Heart right ventricle (tissue), 16 donors: ENCODE measurements around the gene LYPLAL1. TPM values are rescaled to one million over a fixed set of nuclear protein-coding genes. Genes with fewer than 3 reads are reported as not detected.

ENCODE experiments used
- ATAC-seq, 8 donors: fragments of 200-7000 bp; cut with Tn5 transposase; one replicate each; pipeline ENCODE4 v1.9.1; 2020; ENCODE audit warnings: mild to moderate bottlenecking in 8 of 8, moderate library complexity in 8 of 8, moderate number of reproducible peaks in 1 of 8
- DNase-seq, 2 donors: peaks; one replicate each; pipeline ENCODE4 v3.0.0-alpha.2; 2020
- H3K27ac ChIP-seq, 10 donors: fragments of 200-600 bp; sonication (generic) in 2 of 10; one replicate each; pipeline versions ENCODE4 v1.5.0 to v1.8.0; 2020 to 2022; ENCODE audit warnings: mild to moderate bottlenecking in 3 of 10
- H3K27me3 ChIP-seq, 7 donors: fragments of 200-600 bp; one replicate each; pipeline ENCODE4 v1.8.0; 2021 to 2022; ENCODE audit warnings: mild to moderate bottlenecking in 2 of 7
- H3K36me3 ChIP-seq, 9 donors: fragments of 200-600 bp; sonication (generic) in 1 of 9; one replicate each; pipeline versions ENCODE4 v1.5.0 to v1.8.0; 2020 to 2022; ENCODE audit warnings: mild to moderate bottlenecking in 2 of 9
- H3K4me1 ChIP-seq, 9 donors: fragments of 200-600 bp; sonication (generic) in 1 of 9; one replicate each; pipeline versions ENCODE4 v1.5.0 to v1.8.0; 2020 to 2022; ENCODE audit warnings: mild to moderate bottlenecking in 4 of 9
- H3K4me3 ChIP-seq, 10 donors: fragments of 200-600 bp; sonication (generic) in 2 of 10; one replicate each; pipeline versions ENCODE4 v1.5.0 to v1.8.0; 2020 to 2022; ENCODE audit warnings: mild to moderate bottlenecking in 7 of 10, moderate library complexity in 2 of 10
- H3K9me3 ChIP-seq, 11 donors: fragments of 200-600 bp in 10 of 11; sonication (generic) in 2 of 11; one replicate each; pipeline versions ENCODE4 v1.5.0 to v1.8.0; 2013 to 2022; ENCODE audit warnings: mild to moderate bottlenecking in 2 of 11, control low read depth in 1 of 11, moderate library complexity in 1 of 11
- WGBS, 2 donors: extraction: QIAGEN DNeasy Blood & Tissue Kit; methylation state at CpG; one replicate each; pipeline ENCODE4 v1.1.7; 2013; ENCODE audit warnings: inconsistent platforms in 1 of 2; 5-methylcytosine and 5-hydroxymethylcytosine counted together
- intact Hi-C, 10 donors: fragments of 100-400 bp; cut with DNase I; formaldehyde crosslinking; loops; one replicate each; pipeline versions ENCODE4 v1.11.1 to v1.14.2; 2022
- polyA plus RNA-seq, 2 donors: library from polyadenylated mRNA; stranded (reverse); fragments of 200-250 nt; gene quantifications; one replicate each; pipeline ENCODE4 v1.2.3, GENCODE V29; 2013
- total RNA-seq, 10 donors: library from RNA; stranded (reverse); fragmentation: NEBNext Ultra II Directional in 3 of 10; extraction: Animal tissue kit (Norgen Biotek cat#: 25700) in 3 of 10; gene quantifications; one replicate each; pipeline versions ENCODE4 v1.2.1 to v1.2.4, GENCODE V29; 2021 to 2023
- TF ChIP-seq, protein P1 (sequence below), 9 donors: fragments of 200-600 bp; sonication (generic) in 2 of 9; IDR thresholded peaks; one replicate each; pipeline versions ENCODE4 v1.5.0 to v1.8.0; 2021 to 2022; ENCODE audit warnings: antibody characterized with exemption in 9 of 9, mild to moderate bottlenecking in 5 of 9, moderate library complexity in 1 of 9
- donor health status: Arrhythmogenic right ventricular cardiomyopathy.
- donor health status: ischemic (EF 13 %, LVEDD 7.1; RV severe dilation, severe dysfunction).
- donor health status: healthy with polysubstance abuse.
- donor health status: DM: no; HTN: yes; CAD: no.
- donor health status: DM: no; HTN: no; CAD: no.
- donor health status: ischemic (EF 25% LVEDD 6.9; RV normal size, moderate dysfunction).
- donor health status: ischemic (EF 25% LVEDD 5.7; RV mildly dilated, moderate dysfunction).
- donor health status: healthy.
- donor health status: DM: yes; HTN: yes; CAD: no.
- donor health status: Ischemic cardiomyopathy.
- donor health status: ischemic (EF 35%, LVEDD 5.7; RV mildly dilated, moderate dysfunction).
- donor health status: nonischemic (EF 11% LVEDD 7.7; RV severe dilation, severe dysfunction).
- donor health status: DM: yes; HTN: yes; CAD: no.
- donor health status: PGD.
- donor health status: ischemic (EF 29% LVEDD 5.4; RV normal size, mild dysfunction).
- donor health status: nonischemic (EF 23%, LVEDD 6.1; RV moderate dilation, normal function).

The LYPLAL1 gene
- total and polyA plus RNA-seq, 12 donors: 22.2 to 186 (median 109) TPM

DNA sequence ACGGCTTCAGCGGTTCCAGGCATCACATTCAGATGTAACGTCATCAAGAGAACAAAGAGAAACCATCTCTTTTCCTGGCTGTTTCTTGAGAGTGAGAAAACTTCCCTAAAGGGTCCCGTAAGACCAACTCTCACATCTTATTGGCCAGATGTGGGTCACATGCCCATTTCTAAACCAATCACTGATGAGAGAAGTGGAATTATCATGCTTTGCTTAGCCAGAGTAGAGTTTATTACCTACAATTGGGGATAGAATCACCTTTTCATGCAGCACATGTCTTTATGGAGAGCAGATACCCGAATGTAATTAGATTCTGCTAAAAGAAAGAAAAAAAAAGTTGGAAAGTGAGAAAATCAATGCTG is 54.4 kb downstream of the LYPLAL1 start:
- H3K9me3 ChIP-seq: no peaks in the 10 kb centered on the region
- no peak for ATAC-seq
- H3K27ac ChIP-seq: no peak overlapping the region
- H3K27me3 ChIP-seq: no peaks in the 10 kb centered on the region
- intact Hi-C loops: no loop called here
- TF ChIP-seq, protein P1, sequence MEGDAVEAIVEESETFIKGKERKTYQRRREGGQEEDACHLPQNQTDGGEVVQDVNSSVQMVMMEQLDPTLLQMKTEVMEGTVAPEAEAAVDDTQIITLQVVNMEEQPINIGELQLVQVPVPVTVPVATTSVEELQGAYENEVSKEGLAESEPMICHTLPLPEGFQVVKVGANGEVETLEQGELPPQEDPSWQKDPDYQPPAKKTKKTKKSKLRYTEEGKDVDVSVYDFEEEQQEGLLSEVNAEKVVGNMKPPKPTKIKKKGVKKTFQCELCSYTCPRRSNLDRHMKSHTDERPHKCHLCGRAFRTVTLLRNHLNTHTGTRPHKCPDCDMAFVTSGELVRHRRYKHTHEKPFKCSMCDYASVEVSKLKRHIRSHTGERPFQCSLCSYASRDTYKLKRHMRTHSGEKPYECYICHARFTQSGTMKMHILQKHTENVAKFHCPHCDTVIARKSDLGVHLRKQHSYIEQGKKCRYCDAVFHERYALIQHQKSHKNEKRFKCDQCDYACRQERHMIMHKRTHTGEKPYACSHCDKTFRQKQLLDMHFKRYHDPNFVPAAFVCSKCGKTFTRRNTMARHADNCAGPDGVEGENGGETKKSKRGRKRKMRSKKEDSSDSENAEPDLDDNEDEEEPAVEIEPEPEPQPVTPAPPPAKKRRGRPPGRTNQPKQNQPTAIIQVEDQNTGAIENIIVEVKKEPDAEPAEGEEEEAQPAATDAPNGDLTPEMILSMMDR (IDR thresholded peaks at IDR 0.05): no peak
- H3K36me3 ChIP-seq: peaks cover 0 to 22% (median 0%) of the 10 kb centered on the region in 9 donors
- WGBS, 2 donors: 95 to 97% methylated on average over 5 of the region's 5 CpGs
- no peak overlapping the region for H3K4me3 ChIP-seq
- no peak for DNase-seq
- H3K4me1 ChIP-seq: peaks cover 0 to 5% (median 0%) of the 10 kb centered on the region in 9 donors

- Histone ChIP-seq H3K27me3 (no peaks in the 10 kb centered on the region), H3K36me3 (peaks cover 0 to 20% (median 0%) of the 10 kb centered on the region in 9 donors), H3K4me3 (no peak overlapping the region), H3K27ac (no peak overlapping the region), H3K4me1 (no peaks in the 10 kb centered on the region), H3K9me3 (no peaks in the 10 kb centered on the region)
- DNase-seq (no peak), ATAC-seq (no peak)
- intact Hi-C loops: no loop called here
- WGBS, 2 donors: 89 to 91% methylated on average over 2 of the region's 2 CpGs
- TF ChIP-seq, protein P1 (IDR thresholded peaks at IDR 0.05): no peak
Observed at GRCh38 chr1:219232890-219233289, 59.2 kb downstream of the LYPLAL1 start.

GRCh38 chr1:219235903-219236481 is 62.3 kb downstream of the LYPLAL1 start:
- Histone ChIP-seq H3K9me3 (no peaks in the 10 kb centered on the region), H3K27ac (no peak overlapping the region), H3K4me1 (no peaks in the 10 kb centered on the region), H3K4me3 (no peak overlapping the region), H3K36me3 (peaks cover 0 to under 1% (median 0%) of the 10 kb centered on the region in 9 donors), H3K27me3 (no peaks in the 10 kb centered on the region)
- ATAC-seq (no peak), DNase-seq (no peak)
- intact Hi-C loops: no loop called here
- TF ChIP-seq, protein P1 (IDR thresholded peaks at IDR 0.05): no peak
- WGBS, 2 donors: 91% methylated on average over 2 of the region's 2 CpGs

- ATAC-seq (no peak), DNase-seq (no peak)
- intact Hi-C loops: no loop called here
- Histone ChIP-seq H3K9me3 (no peaks in the 10 kb centered on the region), H3K4me1 (no peaks in the 10 kb centered on the region), H3K36me3 (peaks cover 0 to under 1% (median 0%) of the 10 kb centered on the region in 9 donors), H3K27ac (no peak overlapping the region), H3K27me3 (no peaks in the 10 kb centered on the region), H3K4me3 (no peak overlapping the region)
- TF ChIP-seq, protein P1 (IDR thresholded peaks at IDR 0.05): no peak
- WGBS, 2 donors: 97 to 98% methylated on average over 5 of the region's 5 CpGs
Observed at GRCh38 chr1:219236933-219237610, 63.4 kb downstream of the LYPLAL1 start.
